Ishikawa (cell line): ENCODE results near the gene FAH.

Experiments used
- CEBPB ChIP-seq: IDR thresholded peaks from 2 replicates; pipeline ENCODE4 v1.6.1; 2012
- CREB1 ChIP-seq: IDR thresholded peaks from 2 replicates; pipeline ENCODE4 v1.6.1; 2012; ENCODE audit warnings: low read depth
- EGR1 ChIP-seq: IDR thresholded peaks from 2 replicates; pipeline ENCODE4 v1.6.1; 2012
- EP300 ChIP-seq: IDR thresholded peaks from 2 replicates; pipeline ENCODE4 v1.6.1; 2012; ENCODE audit warnings: borderline replicate concordance
- FOXM1 ChIP-seq: IDR thresholded peaks from 2 replicates; pipeline ENCODE4 v1.6.1; 2012; ENCODE audit warnings: low read depth, borderline replicate concordance
- MAX ChIP-seq: IDR thresholded peaks from 2 replicates; pipeline ENCODE4 v1.6.1; 2012
- NFIC ChIP-seq: IDR thresholded peaks from 2 replicates; pipeline ENCODE4 v1.6.1; 2012
- RAD21 ChIP-seq: IDR thresholded peaks from 2 replicates; pipeline ENCODE4 v1.6.1; 2012; ENCODE audit warnings: low read depth
- TAF1 ChIP-seq: IDR thresholded peaks from 2 replicates; pipeline ENCODE4 v1.6.1; 2012; ENCODE audit warnings: low read depth, mild to moderate bottlenecking
- TCF12 ChIP-seq: IDR thresholded peaks from 2 replicates; pipeline ENCODE4 v1.6.1; 2012; ENCODE audit warnings: low read depth
- TEAD4 ChIP-seq: IDR thresholded peaks from 2 replicates; pipeline ENCODE4 v1.6.1; 2012
- YY1 ChIP-seq: IDR thresholded peaks from 2 replicates; pipeline ENCODE4 v1.6.1; 2012; ENCODE audit warnings: low read depth
- ZBTB7A ChIP-seq: IDR thresholded peaks from 2 replicates; pipeline ENCODE4 v1.6.1; 2012; ENCODE audit warnings: low read depth
- TF ChIP-seq, protein P1 (sequence below): IDR thresholded peaks from 2 replicates; pipeline ENCODE4 v1.6.1; 2012
- TF ChIP-seq, protein P2 (sequence below): IDR thresholded peaks from 2 replicates; pipeline ENCODE4 v1.6.1; 2012; ENCODE audit warnings: low read depth, mild to moderate bottlenecking

FAH gene

DNA sequence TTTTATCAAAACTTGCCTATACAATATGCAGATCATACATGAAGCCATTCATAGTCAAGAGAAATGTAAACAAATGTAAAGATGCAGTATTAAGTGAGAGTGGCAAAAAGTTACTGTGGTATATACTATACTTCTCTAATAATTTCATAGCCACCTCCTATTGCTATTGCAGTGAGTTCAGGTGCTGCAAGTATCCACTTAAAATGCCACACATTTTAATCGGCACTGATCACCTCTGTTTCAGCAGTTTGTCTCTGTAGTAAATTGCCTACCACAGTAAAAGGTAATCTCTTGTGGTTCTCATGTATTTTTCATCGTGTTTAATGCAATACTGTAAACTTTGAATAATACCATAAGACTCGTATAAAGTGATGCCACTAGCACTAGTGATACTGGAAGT, 20.4 kb upstream of the FAH start:
- TF ChIP-seq MAX (no peak), CEBPB (no peak), RAD21 (no peak), TAF1 (no peak), FOXM1 (no peak), TEAD4 (no peak), EP300 (no peak), YY1 (no peak), NFIC (no peak), TCF12 (no peak)

- no peak for TF ChIP-seq TAF1
- TF ChIP-seq TEAD4, result no peak
- TF ChIP-seq FOXM1, result no peak
- no peak for TF ChIP-seq MAX
- TF ChIP-seq, protein P1, sequence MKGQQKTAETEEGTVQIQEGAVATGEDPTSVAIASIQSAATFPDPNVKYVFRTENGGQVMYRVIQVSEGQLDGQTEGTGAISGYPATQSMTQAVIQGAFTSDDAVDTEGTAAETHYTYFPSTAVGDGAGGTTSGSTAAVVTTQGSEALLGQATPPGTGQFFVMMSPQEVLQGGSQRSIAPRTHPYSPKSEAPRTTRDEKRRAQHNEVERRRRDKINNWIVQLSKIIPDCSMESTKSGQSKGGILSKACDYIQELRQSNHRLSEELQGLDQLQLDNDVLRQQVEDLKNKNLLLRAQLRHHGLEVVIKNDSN, result no peak
- no peak for TF ChIP-seq NFIC
- no peak for TF ChIP-seq EGR1
- TF ChIP-seq TCF12, result no peak
- no peak for TF ChIP-seq ZBTB7A
- no peak for TF ChIP-seq CEBPB
- TF ChIP-seq YY1, result no peak
- TF ChIP-seq RAD21, result no peak
- TF ChIP-seq EP300, result no peak
- TF ChIP-seq, protein P2, sequence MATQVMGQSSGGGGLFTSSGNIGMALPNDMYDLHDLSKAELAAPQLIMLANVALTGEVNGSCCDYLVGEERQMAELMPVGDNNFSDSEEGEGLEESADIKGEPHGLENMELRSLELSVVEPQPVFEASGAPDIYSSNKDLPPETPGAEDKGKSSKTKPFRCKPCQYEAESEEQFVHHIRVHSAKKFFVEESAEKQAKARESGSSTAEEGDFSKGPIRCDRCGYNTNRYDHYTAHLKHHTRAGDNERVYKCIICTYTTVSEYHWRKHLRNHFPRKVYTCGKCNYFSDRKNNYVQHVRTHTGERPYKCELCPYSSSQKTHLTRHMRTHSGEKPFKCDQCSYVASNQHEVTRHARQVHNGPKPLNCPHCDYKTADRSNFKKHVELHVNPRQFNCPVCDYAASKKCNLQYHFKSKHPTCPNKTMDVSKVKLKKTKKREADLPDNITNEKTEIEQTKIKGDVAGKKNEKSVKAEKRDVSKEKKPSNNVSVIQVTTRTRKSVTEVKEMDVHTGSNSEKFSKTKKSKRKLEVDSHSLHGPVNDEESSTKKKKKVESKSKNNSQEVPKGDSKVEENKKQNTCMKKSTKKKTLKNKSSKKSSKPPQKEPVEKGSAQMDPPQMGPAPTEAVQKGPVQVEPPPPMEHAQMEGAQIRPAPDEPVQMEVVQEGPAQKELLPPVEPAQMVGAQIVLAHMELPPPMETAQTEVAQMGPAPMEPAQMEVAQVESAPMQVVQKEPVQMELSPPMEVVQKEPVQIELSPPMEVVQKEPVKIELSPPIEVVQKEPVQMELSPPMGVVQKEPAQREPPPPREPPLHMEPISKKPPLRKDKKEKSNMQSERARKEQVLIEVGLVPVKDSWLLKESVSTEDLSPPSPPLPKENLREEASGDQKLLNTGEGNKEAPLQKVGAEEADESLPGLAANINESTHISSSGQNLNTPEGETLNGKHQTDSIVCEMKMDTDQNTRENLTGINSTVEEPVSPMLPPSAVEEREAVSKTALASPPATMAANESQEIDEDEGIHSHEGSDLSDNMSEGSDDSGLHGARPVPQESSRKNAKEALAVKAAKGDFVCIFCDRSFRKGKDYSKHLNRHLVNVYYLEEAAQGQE, result no peak
- no peak for TF ChIP-seq CREB1
Observed at GRCh38 chr15:80136854-80137253, 15.9 kb upstream of the FAH start.

- no peak for TF ChIP-seq YY1
- no peak for TF ChIP-seq FOXM1
- TF ChIP-seq TCF12, result no peak
- no peak for TF ChIP-seq TEAD4
- no peak for TF ChIP-seq MAX
- no peak for TF ChIP-seq NFIC
- TF ChIP-seq, protein P2, result no peak
- no peak for TF ChIP-seq TAF1
- no peak for TF ChIP-seq EP300
- no peak for TF ChIP-seq CEBPB
- TF ChIP-seq EGR1, result no peak
- TF ChIP-seq RAD21, result no peak
- no peak for TF ChIP-seq ZBTB7A
- no peak for TF ChIP-seq CREB1
- TF ChIP-seq, protein P1, result no peak
Observed at GRCh38 chr15:80138961-80139360, 13.8 kb upstream of the FAH start.

- TF ChIP-seq RAD21 (no peak), EP300 (no peak), YY1 (no peak), TCF12 (no peak), EGR1 (no peak), TEAD4 (no peak), CREB1 (no peak), FOXM1 (no peak)
- TF ChIP-seq, protein P1, result no peak
- TF ChIP-seq, protein P2, result no peak
Observed at GRCh38 chr15:80140909-80141308, 11.9 kb upstream of the FAH start.
